Measurements from ENCODE around the gene CDS2.

Gene CDS2

DNA sequence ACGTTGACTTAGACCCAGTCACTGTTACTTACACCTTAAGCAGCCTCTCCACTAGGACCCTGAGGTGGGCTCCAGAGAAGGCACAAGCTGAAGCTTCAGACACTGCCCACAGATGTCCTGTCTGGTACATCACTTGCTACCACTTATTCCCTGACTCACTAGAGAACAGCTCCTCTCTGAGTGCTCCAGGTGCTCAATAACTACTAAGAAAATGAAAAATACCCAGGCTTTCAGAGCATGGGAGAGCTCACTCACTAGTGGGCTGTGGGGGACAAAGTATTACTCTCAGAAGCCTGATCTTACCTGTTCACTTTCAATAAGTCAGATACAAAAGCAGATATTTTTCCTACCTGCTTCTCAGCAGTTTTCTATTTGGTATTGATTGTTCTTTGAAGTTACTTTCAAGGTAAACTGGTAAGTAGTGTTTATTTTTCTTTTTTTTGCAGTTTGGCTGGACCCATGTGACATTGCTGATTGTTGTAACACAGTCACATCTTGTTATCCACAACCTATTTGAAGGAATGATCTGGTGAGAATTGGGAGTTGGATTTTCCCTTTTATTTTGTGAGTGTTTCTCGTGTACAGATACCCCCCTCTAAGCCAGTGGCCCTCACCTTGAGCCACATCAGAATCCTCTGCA, 55.9 kb downstream of the CDS2 start:
- no peak for DNase-seq

DNA sequence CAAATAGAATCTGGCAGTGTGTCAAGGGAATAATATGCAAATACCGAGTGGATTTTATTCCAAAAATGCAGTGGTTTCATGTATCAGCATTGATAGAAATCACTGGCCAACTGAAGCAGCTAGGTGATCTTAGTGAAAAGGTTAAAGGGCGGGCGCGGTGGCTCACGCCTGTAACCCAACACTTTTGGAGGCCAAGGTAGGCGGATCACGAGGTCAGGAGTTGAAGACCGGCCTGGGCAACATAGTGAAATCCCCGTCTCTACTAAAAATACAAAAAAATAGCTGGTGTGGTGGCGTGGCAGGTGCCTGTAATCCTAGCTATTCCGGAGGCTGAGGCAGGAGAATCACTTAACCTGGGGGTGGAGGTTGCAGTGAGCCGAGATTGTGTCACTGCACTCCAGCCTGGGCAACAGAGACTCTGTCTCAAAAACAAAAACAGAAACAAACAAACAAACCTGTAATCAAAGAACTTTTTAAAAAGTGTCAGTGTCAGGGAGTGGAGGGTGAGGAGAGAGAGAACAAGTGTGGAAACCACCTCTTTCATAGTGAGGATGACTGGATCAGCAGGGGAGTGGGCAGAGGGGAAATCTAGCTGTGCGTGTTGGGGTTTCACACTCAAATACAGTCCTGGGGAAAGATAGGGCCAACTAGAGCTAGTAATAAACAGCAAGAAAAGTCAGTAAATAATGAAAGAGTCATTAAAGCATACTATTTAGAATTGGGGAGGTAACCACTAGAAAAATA, 57.1 kb downstream of the CDS2 start:
- DNase-seq: no peak

DNA sequence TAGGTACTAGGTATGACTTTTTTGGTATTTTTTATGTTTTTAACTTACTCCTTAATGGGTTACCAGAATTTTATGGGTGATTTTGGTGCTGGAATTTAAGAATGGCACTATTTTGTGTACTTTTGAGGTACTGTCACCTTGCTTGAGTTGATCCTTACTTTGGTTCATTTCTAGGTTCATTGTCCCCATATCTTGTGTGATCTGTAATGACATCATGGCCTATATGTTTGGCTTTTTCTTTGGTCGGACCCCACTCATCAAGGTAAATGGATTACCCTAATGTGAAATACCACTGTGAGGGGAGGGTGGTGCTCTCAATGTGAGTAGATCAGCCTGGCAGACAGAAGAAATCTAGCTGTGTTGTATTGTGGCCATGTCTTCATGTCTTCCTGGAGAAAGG, 57.9 kb downstream of the CDS2 start:
- DNase-seq: no peak

DNA sequence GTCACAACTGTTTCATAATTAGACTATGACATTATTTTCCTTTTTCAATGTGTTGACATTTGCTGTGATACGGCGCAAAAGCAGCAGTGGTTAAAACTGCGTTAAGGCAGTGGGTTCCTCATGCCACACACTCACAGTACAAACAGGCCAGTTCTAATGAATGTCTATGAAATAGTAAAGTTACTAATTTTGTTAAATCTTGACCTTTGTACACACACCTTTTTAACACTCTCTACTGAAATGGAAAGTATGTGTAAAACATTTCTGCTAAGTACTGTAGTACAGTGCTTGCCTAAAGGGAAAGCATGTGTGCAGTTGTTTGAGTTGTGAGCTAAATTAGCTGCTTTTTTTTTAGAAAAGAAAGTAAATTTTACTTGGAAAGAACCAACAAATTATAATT, 60.3 kb downstream of the CDS2 start:
- no peak for DNase-seq

DNA sequence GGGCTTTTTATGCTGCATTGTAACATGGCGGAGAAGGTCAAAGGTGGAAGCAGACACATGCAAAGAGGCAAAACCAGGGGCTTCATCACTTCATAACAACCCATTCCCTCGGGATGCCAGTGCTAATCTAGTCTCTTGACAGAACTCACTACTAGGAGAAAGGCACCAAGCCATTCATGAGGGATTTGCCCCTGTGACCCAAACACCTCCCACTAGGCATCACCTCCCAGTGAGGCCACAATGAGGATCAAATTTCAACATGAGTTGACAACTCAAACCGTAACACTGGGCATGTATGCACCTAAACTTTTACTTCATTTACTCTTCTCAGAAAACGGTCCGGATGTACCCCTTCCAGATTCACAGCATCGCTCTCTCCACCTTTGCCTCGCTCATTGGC, 61.9 kb downstream of the CDS2 start:
- no peak for DNase-seq

DNA sequence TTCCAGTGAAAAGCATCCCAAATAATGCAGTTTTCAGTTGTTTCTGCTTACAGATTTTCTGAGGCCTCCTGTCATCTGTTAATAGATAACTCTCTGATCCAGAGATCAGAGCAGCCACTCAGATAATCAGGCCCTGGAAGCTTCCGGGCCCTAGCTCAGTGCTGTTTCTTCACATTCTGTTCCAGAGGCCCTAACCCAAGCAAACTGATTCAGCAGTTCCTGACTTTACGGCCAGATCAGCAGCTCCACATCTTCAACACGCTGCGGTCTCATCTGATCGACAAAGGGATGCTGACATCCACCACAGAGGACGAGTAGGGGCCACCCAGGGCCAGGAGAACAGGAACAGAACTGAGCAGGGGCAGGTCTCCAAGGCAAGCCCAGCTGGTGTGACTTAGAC, 63.1 kb downstream of the CDS2 start:
- no peak for DNase-seq

DNA sequence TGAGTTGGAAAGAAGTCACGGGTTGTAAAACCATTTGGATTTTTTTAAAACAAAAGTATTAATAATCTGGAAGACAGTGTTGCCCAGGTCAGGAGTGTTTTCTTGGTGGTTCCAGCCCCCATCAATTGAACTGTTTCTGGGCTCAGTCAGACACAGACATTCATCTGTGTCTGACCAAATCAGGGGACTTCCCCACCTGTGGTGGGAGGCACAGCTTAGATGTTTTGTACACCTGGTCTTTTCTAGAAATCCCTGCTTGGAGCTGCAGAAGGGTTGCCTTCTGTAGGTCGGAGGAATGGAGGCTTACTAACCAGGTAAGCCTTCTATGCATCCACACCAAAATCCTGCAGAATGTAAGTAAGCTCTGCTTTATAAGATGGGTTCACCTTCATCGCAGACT, 63.6 kb downstream of the CDS2 start:
- DNase-seq: no peak

DNA sequence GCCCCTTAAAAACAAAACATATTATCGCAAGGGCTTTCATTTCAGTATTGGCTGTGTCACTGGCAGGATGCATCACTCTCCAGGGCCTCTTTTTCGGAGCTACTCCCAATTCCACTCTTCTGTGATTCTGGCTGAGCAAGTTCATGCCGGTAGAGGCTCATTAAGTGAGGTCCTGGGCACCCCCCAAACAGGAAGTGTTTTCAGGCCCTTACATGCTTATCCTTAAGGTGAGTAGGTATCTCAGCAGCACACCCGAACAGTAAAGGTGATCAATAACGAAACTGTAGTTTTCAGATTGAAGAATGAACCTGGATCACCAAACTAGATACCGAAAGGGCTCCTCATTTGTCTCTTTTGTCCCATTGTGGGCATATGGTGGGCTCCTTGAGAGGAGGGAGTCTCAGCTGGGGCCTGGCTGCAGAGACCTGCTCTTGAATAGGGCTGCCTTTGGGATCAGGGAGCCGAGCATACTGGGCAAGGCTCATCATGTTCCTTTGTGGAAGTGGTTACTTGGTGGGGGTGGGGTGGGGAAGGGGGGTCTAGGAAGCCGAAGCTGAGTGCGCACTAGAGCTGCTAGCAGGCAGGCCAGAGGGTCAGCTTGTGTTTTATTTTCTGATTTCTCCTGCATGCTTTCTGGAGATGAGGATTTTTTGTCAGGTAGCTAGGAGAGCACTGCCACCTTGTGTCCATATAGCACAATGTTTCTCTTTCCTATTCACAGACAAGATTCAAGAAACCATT, 65.2 kb downstream of the CDS2 start:
- DNase-seq: peak; percentile 48

DNA sequence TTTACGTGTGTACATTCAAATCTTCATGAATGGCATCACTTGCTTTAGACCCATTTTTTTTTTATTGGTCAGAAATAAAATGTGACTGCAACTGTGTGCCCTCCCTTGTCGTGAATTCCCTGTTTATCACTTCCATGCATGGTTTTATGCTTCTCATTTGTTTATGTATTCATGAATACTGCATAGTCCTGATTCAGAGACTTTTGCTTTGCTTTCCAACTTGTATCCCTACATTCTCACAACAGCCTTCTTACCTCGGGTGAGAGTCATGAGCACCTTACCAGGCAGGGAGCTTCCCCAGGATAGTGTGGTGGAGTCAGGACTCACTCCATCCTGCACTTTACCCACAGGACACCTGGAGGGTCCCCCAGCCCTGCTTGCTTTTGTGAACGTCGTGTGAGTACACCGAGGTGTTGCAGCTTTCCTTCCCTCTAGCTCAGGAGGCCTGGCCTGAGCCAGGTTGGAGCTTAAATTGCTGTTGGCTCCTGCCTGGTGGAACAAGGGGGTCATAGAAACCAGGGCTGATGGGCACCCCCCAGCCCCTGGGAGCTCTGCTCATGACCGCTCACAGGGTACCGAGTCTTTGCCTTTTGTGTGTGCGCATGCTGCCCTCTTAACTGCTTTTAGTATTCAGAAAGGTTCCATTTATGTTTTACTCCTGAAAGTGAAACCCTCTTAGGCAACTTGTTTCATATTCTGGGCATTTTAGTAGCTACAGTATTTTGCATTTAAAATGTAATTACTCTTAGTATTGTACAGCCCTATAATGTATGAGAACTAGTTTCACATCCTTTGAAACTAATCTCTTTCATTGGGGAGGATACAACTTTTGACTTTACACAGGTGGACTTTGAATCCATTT, 66.0 kb downstream of the CDS2 start:
- no peak for DNase-seq

DNA sequence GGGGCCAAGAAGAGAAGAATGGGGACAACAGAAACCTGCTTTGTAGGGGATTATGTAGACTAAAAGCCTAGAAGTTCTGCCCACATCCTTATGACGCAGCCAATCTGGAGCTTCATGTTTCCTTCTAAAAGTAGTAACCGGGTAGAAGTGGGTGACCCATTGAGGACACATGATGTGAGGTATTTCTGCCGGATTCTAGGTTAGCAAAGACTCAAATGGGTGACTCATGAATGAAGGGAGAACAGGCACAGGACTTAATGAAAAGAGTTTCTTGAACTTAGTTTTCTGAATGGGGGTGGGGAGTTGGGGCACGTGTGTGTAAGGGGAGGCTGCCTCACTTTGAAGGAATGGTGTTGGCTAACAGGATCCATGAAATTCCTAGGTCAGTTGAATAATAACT, 68.8 kb downstream of the CDS2 start:
- no peak for DNase-seq

DNA sequence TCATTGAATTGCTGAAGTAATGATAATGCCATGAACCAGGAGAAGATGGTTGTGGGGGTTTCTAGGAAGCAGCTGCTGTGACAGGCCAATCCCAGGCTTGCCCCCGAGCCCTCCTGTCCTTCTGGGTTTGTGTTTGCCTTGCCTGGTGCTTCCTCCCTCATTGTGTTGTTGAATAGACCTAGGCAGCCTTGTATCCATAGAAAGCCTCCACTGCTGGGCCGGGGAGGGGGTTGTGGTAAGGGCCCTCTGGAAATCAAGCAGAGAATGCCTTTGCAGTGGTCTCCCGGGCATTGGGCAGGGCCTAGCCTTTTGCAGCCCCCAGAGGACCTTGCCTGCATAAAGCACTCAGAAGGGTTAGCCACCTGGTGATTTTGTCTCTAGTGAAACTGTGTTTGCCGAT, 69.3 kb downstream of the CDS2 start:
- no peak for DNase-seq

DNA sequence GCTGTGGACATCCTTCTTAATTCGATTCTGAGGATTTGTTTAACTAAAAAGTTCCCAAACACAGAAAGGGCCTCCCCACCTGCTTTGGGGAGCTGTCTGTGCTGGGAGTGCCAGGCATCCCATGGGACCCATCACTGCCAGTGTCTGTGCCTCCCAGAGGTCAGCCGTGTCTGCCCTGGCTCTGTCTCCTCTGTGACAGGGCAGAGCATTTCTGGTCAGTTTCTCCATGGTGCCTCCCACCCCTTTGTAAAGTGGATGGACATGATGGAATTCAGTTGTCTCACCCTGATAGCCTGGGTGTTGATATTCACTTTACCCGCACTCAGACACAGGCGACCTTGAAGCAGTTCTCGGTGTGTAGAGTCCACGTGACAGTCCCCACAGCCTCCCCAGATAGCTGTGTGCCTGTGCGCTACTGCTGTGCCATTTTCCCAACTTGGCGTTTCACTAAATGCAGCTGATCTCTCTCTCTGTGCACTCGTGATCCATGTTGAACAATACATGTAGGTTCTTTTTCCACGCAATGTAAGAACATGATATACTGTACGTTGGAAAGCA, 70.5 kb downstream of the CDS2 start:
- DNase-seq: no peak

DNA sequence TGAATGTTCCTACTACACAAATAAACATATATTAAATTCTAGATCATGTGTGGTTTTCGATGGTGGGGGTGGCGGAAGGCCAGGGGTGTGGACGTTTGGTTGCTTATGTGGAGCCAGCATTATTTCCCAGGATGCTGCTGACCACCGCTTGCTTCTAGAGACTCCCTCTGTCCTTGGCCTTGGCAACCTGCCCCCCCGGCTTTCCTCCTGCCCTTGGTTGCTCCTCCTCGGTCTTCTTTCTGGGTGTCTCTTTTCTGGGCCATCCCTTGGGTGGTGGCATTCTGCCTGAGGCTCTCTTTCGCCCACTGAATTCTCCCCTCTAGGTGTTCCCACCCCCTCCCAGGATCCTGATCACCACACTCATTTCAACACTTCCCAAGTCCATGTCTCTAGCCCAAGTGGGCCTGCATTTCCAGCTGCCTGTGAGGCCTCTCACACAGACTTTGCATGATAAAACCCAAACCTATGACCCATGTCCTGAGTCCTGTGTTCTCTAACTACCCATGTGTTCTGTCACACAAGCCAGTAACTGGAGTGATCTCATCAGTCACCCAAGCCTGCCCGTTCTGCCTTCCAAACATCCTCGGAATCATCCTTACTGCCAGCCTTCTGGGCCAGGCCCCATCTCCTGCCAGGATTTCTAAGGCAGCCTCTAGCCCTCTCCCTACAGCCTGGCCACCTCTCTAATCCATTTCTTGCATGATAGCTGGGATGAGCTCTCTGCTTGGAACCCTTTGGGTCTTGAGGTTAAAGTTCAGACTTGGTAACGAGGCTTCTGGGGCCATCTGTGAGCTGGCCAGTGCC, 71.2 kb downstream of the CDS2 start:
- DNase-seq: no peak

DNA sequence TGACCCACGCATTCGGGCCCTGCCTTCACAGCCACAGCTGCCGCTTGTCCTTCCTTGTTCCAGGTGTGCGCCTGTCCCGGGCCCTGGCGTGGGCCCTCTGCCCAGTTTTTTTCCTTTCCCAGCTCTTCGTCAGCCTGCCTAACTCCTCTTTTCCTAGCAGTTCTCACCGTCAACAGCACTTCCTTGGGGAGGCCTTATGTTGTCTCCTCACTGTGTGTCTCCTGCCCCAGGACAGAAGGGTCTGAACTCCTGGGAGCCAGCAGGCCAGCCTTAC, 71.8 kb downstream of the CDS2 start:
- DNase-seq: no peak

DNA sequence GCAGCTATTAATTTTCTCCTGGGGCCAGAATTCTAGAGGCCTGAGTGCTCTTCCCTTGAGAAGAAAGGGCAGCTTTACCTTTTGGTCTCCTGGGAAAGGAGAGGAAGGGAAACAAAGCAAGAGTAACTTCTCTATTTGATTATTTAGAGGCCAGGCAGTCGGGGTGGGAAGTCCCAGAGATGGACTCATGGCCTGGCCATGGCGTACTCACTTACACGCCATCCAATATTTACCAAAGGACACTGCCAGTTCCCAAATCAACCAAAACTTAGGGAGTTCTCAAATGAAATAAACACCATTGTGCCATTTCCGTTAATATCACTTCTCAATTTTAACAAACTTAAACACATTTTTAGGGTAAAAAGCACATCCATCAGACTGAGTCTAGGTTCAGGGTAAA, 76.6 kb downstream of the CDS2 start:
- no peak for DNase-seq

DNA sequence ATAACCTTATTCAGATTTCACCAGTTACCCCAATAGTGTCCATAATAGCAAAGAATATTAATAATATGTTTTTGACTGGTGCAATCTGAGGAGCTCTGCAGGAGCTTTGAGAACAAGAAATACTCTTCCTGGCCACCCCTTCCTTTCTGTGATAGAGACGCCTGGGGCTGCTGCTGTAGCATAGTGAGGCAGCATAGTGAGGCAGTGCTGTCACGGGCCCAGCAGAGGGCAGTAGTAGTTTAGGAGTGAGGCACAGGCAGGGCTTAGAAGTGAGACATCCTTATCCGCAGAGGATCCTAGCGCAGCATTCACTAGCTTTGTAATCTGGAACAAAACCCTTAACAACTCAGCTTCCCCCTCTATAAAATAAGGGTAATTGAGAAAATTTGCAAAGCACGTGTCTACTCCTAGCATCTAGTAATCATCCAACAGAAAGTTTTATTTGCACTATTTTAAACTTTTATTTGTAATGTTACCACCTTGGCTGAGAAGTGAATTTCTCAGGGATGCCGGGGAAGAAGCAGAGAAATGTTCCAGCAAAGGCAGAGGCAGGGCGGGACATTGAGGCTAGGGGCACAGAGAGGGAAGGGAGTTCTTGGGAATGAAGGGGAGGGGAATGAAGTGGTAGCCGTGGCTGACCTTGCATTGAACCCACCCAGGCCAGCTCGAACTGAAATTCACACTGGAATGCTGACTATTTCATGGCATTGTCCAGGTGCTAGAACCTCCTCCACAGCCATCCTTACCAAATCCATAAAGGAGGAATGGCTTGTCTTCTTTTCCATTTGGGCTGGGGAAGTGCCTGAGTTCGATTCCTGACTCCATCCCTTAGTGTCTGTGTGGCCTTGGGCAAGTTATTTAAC, 78.8 kb downstream of the CDS2 start:
- DNase-seq: peak; percentile 73

DNA sequence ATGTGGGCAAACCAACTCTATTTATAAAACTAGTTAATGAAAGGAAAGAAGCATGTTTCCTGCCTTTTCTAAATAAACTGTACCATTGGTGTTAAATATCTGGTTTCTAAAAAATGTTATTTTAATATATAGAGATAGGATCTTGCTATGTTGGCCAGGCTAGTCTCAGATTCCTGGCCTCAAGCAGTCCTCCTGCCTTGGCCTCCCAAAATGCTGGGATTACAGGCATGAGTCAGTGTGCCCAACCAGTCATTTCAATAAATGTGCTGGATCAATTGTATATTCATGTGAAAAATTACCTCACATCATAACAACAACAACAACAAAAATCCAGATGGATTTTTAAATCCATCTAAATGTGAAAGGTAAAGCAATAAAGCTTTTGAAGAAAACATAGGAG, 80.3 kb downstream of the CDS2 start:
- DNase-seq: no peak

DNA sequence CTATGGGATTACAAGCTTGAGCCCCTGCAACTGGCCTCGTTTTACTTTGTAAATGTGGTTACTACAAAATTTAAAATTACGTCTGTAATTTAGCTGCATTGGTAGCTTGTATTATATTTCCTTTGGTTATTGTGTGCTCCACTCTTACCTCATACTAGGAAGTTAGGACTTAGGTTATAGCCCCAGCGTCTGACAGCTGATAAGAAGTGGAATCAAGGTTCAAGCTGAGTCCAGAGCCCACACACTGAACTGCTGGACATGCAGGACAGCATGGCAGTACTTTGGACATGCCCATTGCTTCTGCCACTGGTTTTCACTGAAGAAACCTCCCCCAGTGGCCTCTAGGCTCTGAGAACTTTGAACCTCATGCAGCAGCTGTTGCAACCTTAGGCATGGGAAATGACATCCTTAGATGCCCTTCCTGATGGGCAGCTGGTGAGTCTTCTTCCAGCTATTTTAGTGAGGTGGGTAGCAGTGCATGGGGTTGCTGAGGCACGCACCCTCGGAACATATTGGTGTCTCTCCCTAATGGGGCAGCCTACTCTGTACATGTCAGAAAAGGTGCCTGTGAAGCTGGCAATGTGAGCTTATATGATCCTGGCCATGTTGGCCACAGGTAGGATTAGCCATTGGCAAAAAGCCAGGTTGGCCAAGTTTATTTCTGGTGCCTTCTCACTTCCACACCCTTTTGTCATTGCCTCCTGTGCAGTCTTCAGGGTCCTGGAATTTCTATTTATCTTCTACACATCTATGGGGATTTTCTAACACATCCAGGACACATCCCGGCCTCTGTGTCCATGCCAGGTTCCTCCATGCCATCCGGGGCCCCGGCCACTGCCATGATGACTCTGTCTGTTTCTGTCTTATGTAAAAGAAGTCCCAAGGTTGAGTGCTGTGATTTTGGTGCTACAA, 85.3 kb downstream of the CDS2 start:
- no peak for DNase-seq

DNA sequence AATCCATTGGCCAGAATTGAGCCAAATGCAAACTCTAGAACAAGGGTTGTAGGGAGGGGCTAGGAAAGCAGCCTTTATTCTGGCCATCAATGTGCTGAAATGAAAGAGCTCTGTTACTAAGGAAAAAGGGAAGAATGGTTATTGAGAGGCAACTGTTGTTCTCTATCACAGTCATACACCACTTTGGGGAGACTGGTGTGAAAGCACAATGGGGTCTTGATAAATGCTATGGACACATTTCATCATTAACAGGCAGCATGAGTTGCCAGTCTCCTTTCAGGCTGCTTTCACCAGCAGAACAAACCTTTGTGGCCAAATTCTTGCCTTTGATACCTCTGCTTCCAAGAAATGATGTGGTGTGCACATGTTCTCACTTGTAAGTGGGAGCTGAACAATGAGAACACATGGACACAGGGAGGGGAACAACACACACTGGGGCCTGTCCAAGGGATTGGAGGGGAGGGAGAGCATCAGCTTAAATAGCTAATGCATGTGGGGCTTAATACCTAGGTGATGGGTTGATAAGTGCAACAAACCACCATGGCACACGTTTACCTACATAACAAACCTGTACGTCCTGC, 86.2 kb downstream of the CDS2 start:
- no peak for DNase-seq

DNA sequence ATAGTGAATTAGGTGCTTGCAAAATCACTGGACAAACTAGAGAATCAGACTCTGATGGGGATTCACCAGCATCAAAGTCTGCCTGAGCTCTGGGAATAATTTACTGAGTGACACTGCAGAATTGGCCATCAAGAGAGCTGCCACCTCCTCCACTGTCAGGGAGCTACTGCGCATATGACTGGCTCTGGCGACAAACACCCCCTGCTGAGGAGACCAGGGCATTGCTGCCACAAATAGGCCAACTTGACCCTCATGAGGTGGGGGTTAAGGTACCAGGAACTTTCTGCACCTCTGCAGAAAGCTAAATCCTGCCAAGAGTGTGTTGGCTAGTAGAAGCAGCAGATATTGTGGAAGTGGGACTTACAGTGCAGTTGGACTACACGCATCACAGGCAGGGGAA, 88.0 kb downstream of the CDS2 start:
- DNase-seq: no peak

Data from CD4-positive, alpha-beta T cell treated with Interleukin-17A for 4 hours (primary cell).